CD4-positive, alpha-beta T cell treated with Interleukin-17A for 4 hours (primary cell): Measurements from ENCODE around the gene TSEN34.
"Not testable (repeated sequence)": the region's sequence is repeated elsewhere in the genome, so short reads cannot be mapped to it uniquely, and the experiment has no call there.

Experiments used
- DNase-seq: peaks from one replicate; pipeline ENCODE4 v3.0.0-alpha.2; 2020; ENCODE audit warnings: mixed read lengths

The TSEN34 gene

GRCh38 chr19:54162241-54162805 lies 28.8 kb upstream of the TSEN34 start:
- peak; percentile 94 for DNase-seq

- DNase-seq, result no peak
Observed at GRCh38 chr19:54162884-54163283, 28.2 kb upstream of the TSEN34 start.

GRCh38 chr19:54164369-54165068 lies 26.6 kb upstream of the TSEN34 start:
- DNase-seq, result peak; percentile 72

GRCh38 chr19:54165222-54165621 lies 25.9 kb upstream of the TSEN34 start:
- DNase-seq, result no peak

GRCh38 chr19:54168174-54168917 lies 22.8 kb upstream of the TSEN34 start:
- peak; percentile 96 for DNase-seq

GRCh38 chr19:54169149-54169740 lies 21.9 kb upstream of the TSEN34 start:
- no peak for DNase-seq

GRCh38 chr19:54171736-54172431 lies 19.2 kb upstream of the TSEN34 start:
- not testable (repeated sequence) for DNase-seq

GRCh38 chr19:54172471-54173358 lies 18.4 kb upstream of the TSEN34 start, which contains the start of gene TMC4:
Gene TMC4 (minus strand): TSS chr19:54173160. CDS start chr19:54173117, 43 bp downstream.
- peak; percentile 23 for DNase-seq

GRCh38 chr19:54173359-54173699 lies 17.8 kb upstream of the TSEN34 start:
- no peak for DNase-seq

GRCh38 chr19:54173951-54174834 lies 16.9 kb upstream of the TSEN34 start:
- DNase-seq, result no peak

- DNase-seq, result peak; percentile 51
Observed at GRCh38 chr19:54178581-54179261, 12.4 kb upstream of the TSEN34 start.

GRCh38 chr19:54179262-54179852 lies 11.8 kb upstream of the TSEN34 start:
- no peak for DNase-seq

- DNase-seq, result no peak
Observed at GRCh38 chr19:54179921-54180461, 11.1 kb upstream of the TSEN34 start.

GRCh38 chr19:54180691-54181091 lies 10.4 kb upstream of the TSEN34 start:
- DNase-seq, result no peak

- DNase-seq, result not testable (repeated sequence)
Observed at GRCh38 chr19:54181894-54182293, 9.2 kb upstream of the TSEN34 start.

- no peak for DNase-seq
Observed at GRCh38 chr19:54183431-54183830, 7.7 kb upstream of the TSEN34 start.

GRCh38 chr19:54186351-54186750 lies 4.8 kb upstream of the TSEN34 start:
- no peak for DNase-seq

- no peak for DNase-seq
Observed at GRCh38 chr19:54186934-54187381, 4.2 kb upstream of the TSEN34 start.

GRCh38 chr19:54188215-54188871 lies 2.8 kb upstream of the TSEN34 start:
- DNase-seq, result peak; percentile 61
